NCI-H1092 (cell line): ENCODE measurements around the gene RIN3.

Experiments used
- DNase-seq: peaks from one replicate; lab custom pipeline; 2025; lab: John Stamatoyannopoulos, UW

RIN3 gene

DNA sequence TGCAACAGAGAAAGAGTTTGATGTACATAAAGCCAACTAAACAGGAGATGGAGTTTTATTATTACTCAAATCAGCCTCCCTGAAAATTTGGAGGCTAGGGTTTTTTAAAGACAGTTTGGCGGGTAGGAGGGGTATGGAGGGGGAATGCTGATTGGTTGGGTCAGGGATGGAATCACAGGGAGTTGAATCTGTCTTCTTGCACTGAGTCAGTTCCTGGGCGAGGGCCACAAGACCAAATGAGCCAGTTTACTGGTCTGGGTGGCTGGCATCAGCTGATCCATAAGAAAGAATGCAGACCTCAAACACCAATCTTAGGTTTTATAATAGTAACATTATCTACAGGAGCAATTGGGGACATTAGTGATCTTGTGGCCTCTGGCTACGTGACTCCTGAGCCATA lies 64.9 kb downstream of the RIN3 start:
- no peak for DNase-seq

DNA sequence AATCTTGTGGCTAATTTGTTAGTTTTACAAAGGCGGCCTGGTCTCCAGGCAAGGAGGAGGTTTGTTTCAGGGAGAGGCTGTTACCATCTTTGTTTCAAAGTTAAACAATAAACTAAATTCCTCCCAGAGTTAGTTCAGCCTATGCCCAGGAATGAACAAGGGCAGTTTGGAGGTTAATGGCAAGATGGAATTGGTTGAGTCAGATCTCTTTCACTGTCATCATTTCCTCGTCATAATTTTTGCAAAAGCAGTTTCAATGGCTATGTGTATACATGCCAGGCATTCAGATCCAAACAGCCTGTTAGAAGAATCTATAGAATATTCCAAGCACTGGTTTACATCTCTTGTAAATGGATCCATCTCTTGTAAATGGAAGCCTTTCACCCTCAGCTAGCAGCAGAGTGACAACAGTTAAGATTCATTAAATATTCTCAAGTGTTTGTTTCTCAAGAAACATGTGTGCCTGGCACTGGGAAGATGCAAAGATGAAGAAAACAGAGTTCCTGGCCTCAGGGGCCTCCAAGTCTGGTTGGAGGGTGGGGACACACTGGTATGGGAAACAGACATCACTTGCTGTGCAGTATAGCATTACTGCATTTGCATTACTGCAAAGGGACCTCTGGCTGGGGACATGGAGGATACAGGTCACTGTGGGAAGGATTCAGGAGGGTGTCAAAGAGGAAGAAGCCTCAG lies 65.8 kb downstream of the RIN3 start:
- DNase-seq, result no peak

DNA sequence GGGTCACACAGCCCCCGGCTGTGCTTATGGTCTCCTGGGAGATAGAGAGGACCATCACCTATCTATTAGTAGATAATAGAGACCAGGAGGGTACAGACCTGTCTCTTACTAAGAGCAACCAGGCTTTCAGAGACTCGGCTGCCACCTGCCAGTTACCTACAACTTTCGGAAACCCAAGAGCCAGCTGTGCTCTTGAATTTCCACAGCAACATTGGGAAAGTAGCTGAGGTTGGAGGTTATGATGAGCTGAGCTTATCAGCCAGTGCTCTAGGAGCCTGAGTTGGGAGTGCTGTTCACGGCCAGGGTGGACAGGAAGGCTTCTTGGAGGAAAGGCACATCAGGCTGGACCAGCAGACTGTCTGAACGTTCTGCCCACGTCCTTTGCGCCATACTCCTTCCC lies 67.6 kb downstream of the RIN3 start:
- no peak for DNase-seq

DNA sequence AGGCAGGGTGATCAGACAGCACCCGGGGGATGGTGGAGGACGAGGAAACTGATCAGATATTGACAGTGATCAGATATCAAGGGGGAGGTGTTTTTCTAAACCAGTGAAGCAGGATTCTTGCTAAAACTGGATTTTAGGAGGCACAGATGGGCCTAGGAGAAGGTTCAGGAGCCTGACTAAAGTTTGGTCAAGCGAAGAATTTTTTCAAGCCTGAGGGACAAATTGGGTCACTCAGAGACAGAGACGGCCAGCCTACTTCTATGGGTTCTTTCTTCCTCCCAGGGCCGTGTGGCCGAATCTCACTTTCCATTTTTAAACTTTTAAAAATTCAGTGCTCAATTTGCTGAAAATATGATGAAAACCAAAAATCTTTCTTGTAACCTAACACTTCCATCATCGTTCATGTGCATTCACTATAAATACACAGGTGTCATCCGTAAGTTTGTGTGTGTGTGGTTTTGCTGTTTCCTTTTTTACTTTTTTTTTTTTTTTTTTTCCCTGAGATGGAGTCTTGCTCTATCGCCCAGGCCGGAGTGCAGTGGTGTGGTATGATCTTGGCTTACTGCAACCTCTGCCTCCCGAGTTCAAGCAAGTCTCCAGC lies 68.5 kb downstream of the RIN3 start:
- DNase-seq, result no peak

DNA sequence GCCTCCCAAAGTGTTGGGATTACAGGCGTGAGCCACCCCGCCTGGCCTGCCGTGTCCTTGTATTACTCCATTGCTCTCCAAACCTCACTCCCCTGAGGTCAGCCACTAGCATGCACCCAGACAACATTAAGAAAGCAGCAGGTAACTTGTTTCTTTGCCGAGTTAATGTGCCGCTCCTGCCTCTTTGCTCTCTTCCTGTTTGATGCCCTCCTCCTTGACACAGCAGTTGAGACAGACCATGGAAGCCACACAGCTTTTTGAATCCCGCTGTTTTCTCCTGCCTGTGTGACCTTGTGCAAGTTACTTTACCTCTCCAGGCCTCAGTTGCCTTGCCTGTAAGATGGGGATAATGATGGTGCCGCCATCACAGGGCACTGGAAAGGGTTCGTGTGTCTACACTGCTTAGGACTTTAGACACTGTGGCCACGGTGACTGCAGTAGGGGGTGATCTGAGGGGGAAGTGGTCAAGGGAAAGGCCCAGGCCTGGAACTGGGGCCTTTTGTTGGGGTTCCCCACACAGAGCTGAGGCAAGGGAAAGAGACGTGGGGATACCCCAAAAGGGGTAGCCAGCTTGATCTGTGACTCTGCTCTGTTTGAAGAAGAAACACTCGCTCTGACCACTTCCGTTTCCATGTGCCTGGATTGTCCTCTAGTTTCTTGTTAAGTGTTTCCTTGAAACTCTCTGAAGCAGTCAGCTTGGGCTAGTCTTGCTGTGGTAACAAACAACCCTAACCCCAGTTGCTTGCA lies 69.3 kb downstream of the RIN3 start:
- no peak for DNase-seq

DNA sequence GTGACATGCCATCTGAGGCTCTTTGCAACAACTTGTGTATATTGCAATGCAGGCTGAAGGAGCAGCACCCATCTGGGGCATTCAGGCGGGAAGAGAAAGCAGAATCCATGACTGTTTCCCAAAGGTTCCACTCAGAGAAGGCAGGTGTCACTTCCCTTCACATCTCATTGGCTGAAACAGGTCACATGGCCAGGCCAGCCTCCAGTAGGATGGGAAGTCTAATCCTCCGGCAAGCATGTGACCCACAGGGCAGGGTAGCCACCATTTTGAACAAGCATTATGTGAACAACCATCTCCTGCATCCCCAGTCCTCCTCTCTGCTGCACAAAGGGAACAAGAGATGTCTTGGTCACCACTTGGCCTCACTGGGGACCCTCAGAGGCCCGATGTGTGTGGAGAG lies 70.6 kb downstream of the RIN3 start:
- no peak for DNase-seq

DNA sequence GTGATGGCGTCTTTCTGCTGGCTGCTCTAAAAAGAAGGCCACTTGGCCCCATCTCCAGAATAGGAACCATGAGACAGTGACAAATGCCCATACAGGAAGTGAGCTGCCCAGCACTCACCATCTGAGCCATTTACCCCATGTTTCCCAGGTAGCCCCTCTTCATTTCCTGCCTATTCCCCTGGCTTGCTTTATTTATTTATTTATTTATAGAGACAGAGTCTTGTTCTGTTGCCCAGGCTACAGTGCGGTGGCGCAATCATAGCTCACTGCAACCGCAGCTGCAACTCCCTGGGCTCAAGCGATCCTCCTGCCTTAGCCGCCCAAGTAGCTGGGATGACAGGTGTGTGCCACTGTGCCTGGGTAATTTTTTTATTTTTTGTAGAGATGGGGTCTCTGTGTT lies 71.2 kb downstream of the RIN3 start:
- DNase-seq, result no peak

DNA sequence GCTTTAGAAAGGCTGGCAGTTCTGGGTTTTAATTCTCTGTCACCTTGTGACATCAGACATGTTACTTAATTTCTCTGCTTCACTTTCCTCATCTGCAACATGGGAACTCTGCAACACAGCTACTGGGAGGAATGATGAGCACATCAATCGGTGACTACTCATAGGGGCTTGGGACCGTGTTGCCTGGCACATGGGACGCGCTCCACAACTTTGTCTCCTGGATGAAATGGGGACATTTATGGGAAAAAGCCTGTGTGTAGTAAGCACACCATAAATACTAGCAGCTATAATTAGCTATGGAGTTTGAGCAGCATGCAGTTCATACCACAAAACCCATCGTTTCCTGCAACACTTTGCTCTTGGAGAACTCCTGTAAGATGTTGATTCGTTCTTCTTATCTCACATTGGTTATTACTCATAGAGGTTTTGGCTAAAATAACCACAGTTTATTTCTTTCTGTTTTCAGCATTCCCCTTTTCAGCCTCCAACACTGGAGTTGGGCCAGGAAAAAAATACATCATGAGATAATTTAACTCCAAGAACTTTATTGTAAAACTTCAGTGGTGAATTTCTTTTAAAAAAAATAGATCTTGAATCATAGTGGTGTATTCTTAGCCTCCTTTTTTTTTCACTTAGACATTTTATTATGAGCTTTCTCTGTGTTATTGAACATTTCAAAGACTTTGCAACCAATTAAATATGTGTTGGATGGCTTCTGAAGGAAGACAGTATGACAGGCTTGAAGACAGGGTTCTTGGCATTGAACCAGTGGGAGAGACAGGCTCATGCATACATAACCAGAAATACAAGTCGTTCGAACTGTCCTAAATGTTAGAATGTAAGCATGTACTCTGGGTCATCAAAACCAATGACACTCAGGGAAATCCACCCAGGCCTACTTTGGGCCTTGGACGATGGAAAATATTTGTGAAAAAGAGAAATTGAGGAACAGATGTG lies 72.7 kb downstream of the RIN3 start:
- DNase-seq, result no peak

DNA sequence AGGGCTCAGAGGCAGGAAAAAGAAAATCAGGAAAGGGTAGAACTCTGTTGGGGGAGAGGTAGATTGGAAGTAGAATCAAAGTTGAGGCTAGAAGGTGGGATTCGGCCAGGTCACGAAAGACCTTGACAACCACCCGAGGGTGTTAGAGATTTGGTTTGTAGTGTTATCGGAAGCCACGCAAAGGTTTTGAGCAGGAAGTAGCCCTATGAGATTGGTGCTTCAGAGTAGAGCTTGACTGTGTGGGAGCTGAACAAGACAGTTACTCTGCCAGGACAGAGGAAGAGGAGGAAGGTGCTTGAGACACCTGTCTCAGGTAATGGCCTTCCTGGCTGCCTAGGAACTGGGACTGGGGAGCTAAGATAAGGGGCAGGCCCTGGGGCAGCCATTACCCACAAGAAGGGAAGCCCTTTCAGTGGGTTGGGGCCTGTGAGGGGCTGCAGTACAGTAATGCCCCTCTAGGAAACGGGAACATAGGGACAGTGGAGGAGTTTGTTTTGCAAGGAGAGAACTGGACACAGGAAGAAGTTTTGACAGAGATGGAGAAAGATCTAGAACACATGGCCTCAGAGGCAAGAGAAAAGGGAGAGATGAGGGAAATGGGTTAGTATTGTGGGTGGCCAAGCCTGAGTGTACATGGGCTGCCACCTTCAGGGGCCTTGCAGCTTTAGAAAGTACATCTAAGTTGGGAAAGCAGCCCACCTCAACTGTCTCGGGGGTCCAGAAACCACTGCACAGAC lies 73.5 kb downstream of the RIN3 start:
- DNase-seq, result no peak

DNA sequence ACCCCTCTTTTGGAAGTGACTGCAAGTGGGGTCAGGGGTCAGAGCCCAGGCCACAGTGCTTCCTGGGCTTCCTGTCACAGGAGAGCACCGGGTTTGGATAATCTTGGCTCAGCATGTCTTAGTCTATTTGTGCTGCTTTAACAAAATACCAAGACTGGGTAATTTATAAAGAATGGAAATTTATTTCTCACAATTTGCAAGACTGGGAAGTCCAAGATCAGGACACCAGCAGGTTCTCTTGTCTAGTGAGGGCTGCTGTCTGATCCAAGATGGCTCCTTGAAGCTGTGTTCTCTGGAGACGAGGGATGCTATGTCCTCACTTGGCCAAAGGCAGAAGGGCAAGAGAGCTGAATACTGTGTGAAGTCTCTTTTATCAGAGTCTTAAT lies 74.1 kb downstream of the RIN3 start:
- no peak for DNase-seq

DNA sequence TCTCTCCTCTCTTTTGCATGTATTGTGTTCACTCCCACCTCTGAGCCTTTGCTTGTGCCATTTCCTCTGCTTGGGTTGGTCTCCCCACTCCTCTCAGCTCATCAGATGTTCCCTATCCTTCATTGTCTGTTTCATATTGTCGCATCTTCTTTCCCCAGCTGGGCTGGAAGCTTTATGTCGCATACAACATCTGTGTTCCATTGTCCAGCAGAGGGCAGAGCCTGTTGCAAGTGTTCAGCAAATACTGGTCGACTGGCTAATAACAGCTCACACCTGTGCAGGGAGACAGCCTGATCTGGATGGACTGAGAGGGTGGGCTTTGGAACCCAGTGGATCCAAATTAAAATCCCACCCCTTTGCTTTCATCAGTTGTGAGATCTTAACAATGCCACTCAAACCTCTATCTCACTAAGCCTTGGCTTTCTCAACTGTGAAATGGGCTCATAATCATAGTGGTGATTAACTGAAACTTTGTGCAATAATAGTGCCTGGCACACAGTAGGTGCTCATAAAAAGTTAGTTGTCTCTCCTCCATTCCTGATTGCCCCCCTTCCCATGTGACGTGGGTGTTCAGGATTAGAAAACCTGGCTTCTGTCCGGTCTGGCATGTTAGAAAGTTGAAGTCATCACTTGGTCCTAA lies 75.8 kb downstream of the RIN3 start:
- no peak for DNase-seq

DNA sequence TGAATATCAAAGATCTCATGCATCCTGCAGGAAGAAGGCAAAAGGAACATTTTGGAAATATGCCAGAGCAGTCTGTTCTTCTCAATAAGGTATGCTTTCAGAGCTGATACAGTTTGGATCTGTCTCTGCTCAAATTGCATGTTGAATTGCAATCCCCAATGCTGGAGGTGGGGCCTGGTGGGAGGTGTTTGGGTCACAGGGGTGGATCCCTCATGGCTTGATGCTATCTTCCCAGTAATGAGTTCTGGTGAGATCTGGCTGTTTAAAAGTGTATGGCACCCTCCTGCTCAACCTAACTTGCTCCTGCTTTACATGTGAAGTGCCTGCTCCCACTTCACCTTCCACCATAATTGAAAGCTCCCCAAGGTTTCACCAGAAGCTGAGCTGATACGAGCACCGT lies 76.6 kb downstream of the RIN3 start:
- no peak for DNase-seq

DNA sequence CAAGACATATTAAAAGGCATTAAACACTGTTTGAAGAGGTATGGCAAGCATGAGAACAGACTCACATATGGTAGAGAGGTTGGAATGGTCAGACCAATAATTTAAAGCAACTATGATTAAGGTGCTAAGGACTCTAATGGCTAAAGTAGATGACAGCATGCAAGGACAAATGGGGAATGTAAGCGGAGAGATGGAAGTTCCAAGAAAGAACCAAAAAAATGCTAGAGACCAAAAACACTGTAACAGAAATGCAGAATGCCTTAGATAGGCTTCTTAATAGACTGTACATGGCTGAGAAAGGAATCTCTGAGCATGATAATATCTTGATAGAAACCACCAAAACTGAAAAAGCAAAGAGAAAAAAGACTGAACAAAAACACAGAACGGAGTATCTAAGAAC lies 77.4 kb downstream of the RIN3 start:
- DNase-seq, result no peak

DNA sequence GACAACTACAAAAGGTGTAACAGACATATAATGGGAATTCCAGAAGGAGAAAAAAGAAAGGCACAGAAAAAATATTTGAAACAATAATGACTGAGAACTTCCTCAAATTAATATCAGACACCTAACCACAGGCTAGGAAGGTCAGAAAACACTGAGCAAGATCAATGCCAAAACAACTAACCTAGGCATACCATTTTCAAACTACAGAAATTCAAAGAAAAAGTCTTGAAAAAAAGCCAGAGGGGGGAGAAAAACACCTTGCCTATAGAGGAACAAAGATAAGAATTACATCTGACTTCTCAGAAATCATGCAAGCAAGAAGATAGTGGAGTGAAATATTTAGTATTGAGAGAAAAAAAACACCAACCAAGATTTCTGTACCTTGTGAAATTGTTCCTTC lies 77.8 kb downstream of the RIN3 start:
- DNase-seq, result no peak

DNA sequence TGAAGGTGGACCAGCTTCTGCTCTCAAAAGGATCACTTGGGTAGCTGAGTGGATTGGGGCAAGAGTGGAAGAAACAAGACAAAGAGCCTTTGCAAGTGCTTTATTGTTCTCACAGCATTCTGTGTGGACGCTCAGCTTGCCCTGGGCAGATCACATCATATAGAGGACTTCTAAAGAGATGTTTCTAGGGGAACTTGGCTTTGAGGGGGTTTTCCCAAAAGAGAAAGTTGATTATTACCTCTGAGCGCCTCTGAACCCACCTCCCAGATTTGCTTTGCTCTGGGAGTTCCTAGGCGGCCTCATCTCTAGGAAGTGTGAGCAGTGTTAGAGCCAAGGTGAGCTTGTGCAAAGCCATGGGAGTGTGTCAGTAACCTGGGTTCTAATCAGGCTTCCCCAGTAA lies 81.7 kb downstream of the RIN3 start:
- no peak for DNase-seq

DNA sequence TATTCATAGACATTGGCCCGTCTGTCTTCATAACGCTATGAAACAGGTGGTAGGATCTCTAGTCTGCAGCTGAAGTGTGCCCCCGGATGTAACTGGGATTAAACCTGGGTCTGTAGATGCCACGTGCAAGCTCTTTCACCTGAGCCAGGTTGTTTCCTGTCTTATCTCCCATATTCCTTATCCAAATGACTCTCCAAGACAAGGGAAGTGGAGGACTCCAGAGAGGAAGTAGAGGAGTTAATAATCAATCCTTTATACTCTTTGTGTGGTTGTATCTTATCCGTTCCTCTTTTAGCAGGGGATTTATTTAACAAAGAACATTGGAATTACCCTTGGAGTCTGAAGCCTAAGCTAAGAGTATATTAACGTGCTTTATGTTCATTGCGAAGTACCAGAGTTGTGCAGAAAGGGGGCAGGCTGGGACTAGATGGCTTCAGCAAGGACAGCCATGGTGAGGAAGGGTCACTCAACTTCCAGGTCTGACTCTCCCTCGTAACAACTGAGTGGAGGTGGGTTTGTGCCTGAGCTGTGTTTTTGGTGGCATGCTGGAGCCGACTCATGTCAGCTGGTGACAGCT lies 82.8 kb downstream of the RIN3 start:
- no peak for DNase-seq

DNA sequence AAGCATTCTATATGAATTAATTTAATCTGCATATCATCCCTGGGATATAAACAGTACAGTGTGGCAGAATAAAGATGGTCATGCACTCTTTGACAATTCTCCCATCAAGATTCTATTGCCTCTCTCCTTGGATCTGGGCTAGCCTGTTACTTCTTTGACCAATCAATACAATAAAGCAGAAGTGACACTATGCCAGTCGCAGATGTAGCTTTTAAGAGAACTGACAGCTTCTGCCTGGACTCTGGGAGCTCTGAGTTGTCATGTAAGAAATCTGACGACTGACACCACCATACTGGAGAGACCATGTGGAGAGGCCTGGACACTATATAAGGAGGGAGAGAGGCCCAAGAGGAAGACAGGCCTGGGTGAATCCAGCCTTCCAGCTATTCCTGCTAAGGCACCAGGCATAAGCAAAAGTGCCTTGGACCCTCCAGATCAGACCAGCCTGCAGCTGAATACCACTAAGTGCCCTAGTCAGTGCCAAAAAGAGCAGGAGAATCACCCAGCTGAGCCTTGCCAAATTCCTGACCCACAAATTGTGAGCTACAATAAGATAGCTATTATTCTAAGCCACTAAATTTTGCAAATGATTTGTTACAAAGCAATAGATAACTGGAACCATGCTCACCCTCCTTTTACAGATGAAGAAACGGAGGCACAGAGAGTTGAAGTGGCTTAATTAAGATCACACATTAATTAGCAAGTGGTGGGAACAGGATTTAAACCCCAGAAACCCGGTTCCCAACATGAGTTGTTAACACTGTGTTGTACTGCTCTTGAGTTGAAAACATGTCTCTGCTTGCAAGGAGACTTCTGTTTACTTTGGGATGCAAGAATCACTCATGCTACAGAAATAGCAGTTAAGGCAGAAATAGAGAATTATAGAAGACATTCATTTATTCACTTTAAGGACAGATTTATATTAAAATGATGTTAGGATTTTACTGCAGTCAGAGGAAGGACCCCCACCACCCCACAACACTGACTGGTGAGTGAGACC lies 84.6 kb downstream of the RIN3 start:
- DNase-seq, result no peak

DNA sequence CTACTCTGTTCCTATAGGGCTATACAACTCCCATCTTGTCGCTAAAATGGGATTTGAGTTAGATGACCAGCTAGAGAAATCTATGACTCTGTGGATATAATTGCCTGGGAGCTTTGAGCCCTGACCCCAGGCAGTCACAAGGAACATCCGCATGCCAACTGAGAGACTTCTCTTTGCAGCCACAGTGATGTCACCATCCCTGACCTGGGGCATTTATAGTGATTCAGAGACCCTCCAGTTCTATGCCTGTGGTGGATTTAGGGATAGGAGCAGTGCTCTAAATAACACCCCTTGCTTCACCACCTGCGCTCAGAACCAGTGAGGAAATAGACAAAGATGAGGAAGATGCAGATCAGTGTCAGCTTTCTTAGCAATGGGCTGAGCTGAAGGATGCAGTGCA lies 86.2 kb downstream of the RIN3 start:
- no peak for DNase-seq

DNA sequence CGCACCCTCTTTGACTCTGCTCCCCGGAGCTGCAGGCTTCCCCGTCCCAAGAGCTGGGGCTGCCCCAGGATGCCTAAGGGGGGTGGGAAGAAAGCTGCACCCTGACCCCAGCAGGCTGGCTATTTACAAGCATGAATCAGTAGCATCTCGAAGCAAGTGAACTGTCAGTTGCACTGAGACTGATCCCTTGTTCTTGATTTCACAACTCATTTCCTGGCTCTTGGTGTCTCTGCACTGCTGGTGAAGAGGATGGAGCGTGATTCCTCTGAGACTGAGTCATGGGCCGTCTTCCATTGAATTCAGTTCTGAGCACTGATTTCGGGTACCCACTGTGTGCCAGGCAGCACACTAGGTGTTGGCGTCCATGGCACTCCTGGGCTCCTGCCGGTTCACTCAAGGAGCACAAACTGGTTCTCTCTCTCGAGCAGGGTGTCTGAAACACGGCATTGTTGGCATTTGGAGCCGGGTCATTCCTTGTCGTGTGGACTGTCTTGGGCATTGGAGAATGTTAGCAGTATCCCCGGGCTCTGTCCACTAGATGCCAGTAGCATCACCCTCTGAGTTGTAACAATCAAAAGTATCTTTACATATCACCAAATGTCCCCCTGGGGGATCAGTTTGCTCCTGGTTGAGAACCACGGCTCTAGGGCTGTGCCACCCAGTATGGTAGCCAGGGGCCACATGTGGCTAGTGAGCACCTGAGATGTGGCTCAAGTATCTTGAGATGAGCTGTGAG lies 86.9 kb downstream of the RIN3 start:
- DNase-seq, result no peak
